Measurements from ENCODE around the gene PHIP. TPM values are rescaled to one million over a fixed set of nuclear protein-coding genes. Genes with fewer than 3 reads are reported as not detected.

Gene PHIP
- total RNA-seq, 4 donors from 2014 or later = 17.1 to 38.5 (median 25.7) TPM

DNA sequence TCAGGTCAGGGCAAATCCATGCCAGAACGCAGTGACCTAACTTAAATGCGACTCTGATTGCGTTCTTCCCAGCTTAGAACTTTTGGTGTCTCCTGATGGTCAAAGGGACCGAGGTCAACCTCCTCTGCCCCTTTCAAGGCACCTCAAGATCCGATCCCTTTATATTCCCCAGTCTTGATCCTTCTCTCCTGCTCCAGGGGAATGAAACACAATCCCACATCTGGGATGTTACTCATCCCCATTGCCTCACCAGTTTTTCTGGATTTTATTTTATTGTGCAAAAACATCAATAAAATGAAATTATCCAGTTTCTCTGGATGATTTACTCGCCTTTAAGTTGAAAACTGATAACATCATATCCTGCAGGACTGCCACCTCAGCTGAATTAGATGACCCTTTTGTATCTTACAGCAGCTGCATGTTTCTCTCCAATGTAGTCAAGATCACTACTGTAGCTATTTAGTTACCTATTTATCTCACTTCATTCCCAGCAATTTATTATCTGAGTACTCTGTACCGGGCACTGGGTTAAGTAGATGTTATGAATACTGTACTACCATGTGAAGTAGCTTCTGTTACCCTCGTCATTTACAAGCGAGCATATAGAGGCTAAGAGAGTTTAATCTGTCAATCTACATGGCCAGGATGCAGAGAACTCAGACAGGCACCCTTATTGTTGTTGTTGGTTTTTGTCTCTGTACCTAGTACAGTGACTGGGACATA is 166.7 kb downstream of the PHIP start:
- Histone ChIP-seq H3K4me1 (peaks cover 20% of the 10 kb centered on the region), H3K36me3 (no peaks in the 10 kb centered on the region), H3K27me3 (no peaks in the 10 kb centered on the region), H3K9me3 (no peaks in the 10 kb centered on the region), H3K27ac (no peak overlapping the region), H3K4me3 (peak overlapping the region; percentile 56)
- TF ChIP-seq EP300 (IDR thresholded peaks at IDR 0.05) (no peak), POLR2A (IDR thresholded peaks at IDR 0.05) (no peak), POLR2AphosphoS5 (IDR thresholded peaks at IDR 0.05) (no peak)
- TF ChIP-seq, protein P1, sequence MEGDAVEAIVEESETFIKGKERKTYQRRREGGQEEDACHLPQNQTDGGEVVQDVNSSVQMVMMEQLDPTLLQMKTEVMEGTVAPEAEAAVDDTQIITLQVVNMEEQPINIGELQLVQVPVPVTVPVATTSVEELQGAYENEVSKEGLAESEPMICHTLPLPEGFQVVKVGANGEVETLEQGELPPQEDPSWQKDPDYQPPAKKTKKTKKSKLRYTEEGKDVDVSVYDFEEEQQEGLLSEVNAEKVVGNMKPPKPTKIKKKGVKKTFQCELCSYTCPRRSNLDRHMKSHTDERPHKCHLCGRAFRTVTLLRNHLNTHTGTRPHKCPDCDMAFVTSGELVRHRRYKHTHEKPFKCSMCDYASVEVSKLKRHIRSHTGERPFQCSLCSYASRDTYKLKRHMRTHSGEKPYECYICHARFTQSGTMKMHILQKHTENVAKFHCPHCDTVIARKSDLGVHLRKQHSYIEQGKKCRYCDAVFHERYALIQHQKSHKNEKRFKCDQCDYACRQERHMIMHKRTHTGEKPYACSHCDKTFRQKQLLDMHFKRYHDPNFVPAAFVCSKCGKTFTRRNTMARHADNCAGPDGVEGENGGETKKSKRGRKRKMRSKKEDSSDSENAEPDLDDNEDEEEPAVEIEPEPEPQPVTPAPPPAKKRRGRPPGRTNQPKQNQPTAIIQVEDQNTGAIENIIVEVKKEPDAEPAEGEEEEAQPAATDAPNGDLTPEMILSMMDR (IDR thresholded peaks at IDR 0.05) = no peak
- 55% methylated on average over 9 of the region's 9 CpGs for WGBS
- no peak for DNase-seq (ENCODE audit: low spot score in 2 of 2)

DNA sequence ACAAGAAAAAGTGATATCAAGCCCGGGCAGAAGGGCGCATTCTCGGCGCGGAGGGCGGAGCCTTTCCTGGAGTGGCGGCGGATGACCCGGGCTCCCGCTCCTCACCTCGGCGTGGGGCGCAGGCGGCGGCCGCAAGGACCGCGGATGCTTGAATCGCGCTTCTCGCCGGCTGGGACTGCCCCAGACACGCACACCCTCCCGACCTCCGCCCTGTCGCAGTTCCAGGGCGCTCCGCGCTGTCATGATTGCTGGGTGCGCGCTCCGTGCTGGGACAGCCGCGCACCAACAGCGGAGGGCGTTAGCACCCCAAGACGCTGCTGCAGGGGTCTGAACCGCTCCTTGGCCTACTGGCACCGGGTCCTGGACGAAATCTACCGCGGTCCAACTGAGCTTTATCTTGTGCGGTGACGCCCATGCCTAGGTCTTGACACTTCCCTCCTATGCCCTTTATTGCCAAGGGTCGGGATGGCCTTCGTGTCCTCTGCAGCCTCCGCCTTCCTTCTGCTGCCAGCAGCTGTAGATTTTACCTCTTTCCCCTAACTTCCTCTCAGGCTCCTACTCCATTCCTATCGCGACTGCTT is 167.4 kb downstream of the PHIP start:
- H3K4me3 ChIP-seq = peak overlapping the region; percentile 56
- DNase-seq (ENCODE audit: low spot score in 2 of 2) = peak in 1 of 2 donors; percentile 61
- H3K36me3 ChIP-seq = no peaks in the 10 kb centered on the region
- peaks cover 20% of the 10 kb centered on the region for H3K4me1 ChIP-seq
- TF ChIP-seq POLR2AphosphoS5 (IDR thresholded peaks at IDR 0.05) = no peak
- TF ChIP-seq, protein P1 (IDR thresholded peaks at IDR 0.05) = no peak
- TF ChIP-seq POLR2A (IDR thresholded peaks at IDR 0.05) = no peak
- no peak for TF ChIP-seq EP300 (IDR thresholded peaks at IDR 0.05)
- H3K27me3 ChIP-seq = no peaks in the 10 kb centered on the region
- H3K27ac ChIP-seq = no peak overlapping the region
- H3K9me3 ChIP-seq = no peaks in the 10 kb centered on the region
- under 1% methylated on average over 24 of the region's 49 CpGs for WGBS

DNA sequence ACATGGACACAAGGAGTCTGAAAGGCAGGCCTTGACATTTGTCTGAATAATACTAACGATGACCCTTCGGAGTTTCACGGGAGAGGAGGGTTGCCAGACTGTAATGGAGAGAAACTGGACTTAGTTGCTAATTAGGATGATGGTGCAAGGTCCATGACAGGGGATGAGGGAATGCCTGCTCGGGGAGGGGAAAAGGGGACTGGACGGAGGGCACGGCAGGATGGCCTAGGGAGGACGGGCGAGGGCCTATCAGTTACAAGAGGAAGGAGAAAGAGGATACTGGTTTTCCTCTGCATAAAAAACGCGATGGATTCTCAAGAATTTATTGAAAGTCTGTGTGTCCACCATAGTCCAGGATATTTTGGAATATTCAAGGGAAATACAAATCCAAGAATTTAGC is 168.0 kb downstream of the PHIP start:
- TF ChIP-seq EP300 (IDR thresholded peaks at IDR 0.05) (no peak), POLR2AphosphoS5 (IDR thresholded peaks at IDR 0.05) (no peak), POLR2A (IDR thresholded peaks at IDR 0.05) (no peak)
- TF ChIP-seq, protein P1 (IDR thresholded peaks at IDR 0.05) = no peak
- Histone ChIP-seq H3K27ac (no peak overlapping the region), H3K9me3 (no peaks in the 10 kb centered on the region), H3K36me3 (no peaks in the 10 kb centered on the region), H3K4me1 (peaks cover 20% of the 10 kb centered on the region), H3K27me3 (no peaks in the 10 kb centered on the region), H3K4me3 (peak overlapping the region; percentile 56)
- WGBS = 83% methylated on average over 10 of the region's 10 CpGs
- no peak for DNase-seq (ENCODE audit: low spot score in 2 of 2)

DNA sequence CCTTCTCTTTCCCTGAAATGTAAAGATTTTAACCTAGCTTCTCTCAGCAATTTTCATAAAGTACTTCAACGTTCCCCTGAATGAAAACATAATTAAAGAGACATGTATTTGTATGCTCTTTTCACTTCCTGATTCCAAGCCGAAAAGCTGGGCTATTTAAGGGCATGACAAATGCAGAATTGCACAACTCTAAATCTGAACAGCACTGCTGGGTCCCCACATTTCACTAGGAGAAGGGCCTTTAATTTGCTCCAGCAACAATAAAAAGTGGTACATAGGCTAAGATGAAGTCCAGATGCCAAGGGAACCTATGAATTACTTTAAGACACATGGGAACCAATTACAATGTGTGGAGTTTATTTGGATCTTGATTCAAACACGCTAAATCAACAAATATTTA is 168.7 kb downstream of the PHIP start:
- H3K27ac ChIP-seq = no peak overlapping the region
- no peaks in the 10 kb centered on the region for H3K36me3 ChIP-seq
- H3K9me3 ChIP-seq = no peaks in the 10 kb centered on the region
- no peaks in the 10 kb centered on the region for H3K27me3 ChIP-seq
- H3K4me3 ChIP-seq = no peak overlapping the region
- peaks cover 20% of the 10 kb centered on the region for H3K4me1 ChIP-seq
- no peak for DNase-seq (ENCODE audit: low spot score in 2 of 2)
- TF ChIP-seq, protein P1 (IDR thresholded peaks at IDR 0.05) = no peak
- TF ChIP-seq POLR2AphosphoS5 (IDR thresholded peaks at IDR 0.05) (no peak), EP300 (IDR thresholded peaks at IDR 0.05) (no peak), POLR2A (IDR thresholded peaks at IDR 0.05) (no peak)
- 36% methylated on average over 3 of the region's 3 CpGs for WGBS

DNA sequence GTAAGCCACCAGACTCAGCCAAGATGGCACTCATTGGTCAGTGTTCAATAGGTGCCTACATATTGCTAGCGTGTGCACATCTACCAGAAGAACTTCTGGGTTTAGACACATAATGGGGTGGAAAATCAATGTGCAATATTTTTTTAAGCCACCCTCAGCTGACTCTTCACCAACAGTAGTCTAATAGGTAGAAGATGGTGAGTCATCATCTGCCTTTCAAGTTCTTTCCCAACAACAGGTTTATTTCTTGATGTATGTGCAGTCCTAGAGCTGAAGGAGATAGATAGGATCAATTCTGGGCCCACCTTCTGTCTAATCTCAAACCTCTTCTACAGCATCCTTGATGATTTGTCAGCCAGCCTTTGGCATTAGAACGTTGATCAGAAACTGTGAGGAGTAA is 169.4 kb downstream of the PHIP start:
- no peak for DNase-seq (ENCODE audit: low spot score in 2 of 2)
- no peaks in the 10 kb centered on the region for H3K9me3 ChIP-seq
- WGBS = 72% methylated on average over 2 of the region's 2 CpGs
- no peaks in the 10 kb centered on the region for H3K36me3 ChIP-seq
- no peak overlapping the region for H3K27ac ChIP-seq
- peaks cover 20% of the 10 kb centered on the region for H3K4me1 ChIP-seq
- TF ChIP-seq POLR2AphosphoS5 (IDR thresholded peaks at IDR 0.05) (no peak), POLR2A (IDR thresholded peaks at IDR 0.05) (no peak), EP300 (IDR thresholded peaks at IDR 0.05) (no peak)
- TF ChIP-seq, protein P1 (IDR thresholded peaks at IDR 0.05) = no peak
- no peaks in the 10 kb centered on the region for H3K27me3 ChIP-seq
- H3K4me3 ChIP-seq = no peak overlapping the region

All from suprapubic skin (tissue), 4 donors.